Stimulated activated CD4-positive, alpha-beta T cell treated with anti-CD3 and anti-CD28 coated beads, Interleukin-1b, Interleukin-23, amount 100 ng/mL, for 1 hour (primary cell): Measurements from ENCODE around the gene CFAP46.
"Not testable (repeated sequence)": the region's sequence is repeated elsewhere in the genome, so short reads cannot be mapped to it uniquely, and the experiment has no call there.

Source experiments
- DNase-seq, 2 donors: peaks; one replicate each; pipeline ENCODE4 v3.0.0-alpha.2; 2020; ENCODE audit warnings: low read depth in 2 of 2

Gene CFAP46

GRCh38 chr10:132844069-132844809, 98.1 kb downstream of the CFAP46 start:
- DNase-seq: no peak

GRCh38 chr10:132843276-132843675, 99.1 kb downstream of the CFAP46 start:
- not testable (repeated sequence) for DNase-seq

DNA sequence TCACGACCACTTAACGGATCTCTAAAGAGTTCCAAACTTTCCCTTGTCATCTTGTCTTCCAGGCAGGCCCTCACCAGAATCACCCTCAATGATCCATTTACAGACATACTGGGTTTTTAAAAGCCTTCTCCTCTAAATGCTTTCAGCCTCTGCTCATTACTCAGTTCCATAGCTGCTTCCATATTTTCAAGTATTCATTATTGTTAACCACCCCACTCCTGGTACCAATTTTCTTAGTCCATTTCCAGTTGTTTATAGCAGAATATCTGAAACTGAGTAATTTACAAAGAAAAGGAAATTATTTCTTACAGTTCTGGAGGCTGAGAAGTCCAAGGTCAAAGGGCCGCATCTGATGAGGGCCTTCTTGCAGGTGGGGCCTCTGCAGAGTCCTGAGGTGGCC, 100.0 kb downstream of the CFAP46 start:
- DNase-seq: no peak

DNA sequence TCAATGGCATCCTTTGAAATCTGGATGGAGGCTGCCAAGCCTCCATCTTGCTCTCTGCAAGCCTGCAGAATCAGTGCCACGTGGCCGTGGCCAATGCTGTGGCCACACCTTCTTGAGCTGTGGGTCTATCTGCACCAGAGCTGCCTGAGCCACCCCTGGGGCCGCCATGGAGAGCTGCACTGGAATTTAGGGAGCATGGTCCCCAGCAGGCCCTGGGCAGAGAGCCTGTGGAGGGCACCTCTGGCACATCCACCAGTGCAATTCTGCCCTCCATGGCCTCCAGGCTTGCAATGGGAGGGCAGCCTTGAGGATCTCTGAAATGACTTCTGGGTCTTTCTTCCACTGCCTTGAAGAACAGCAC, 100.8 kb downstream of the CFAP46 start:
- DNase-seq: no peak

DNA sequence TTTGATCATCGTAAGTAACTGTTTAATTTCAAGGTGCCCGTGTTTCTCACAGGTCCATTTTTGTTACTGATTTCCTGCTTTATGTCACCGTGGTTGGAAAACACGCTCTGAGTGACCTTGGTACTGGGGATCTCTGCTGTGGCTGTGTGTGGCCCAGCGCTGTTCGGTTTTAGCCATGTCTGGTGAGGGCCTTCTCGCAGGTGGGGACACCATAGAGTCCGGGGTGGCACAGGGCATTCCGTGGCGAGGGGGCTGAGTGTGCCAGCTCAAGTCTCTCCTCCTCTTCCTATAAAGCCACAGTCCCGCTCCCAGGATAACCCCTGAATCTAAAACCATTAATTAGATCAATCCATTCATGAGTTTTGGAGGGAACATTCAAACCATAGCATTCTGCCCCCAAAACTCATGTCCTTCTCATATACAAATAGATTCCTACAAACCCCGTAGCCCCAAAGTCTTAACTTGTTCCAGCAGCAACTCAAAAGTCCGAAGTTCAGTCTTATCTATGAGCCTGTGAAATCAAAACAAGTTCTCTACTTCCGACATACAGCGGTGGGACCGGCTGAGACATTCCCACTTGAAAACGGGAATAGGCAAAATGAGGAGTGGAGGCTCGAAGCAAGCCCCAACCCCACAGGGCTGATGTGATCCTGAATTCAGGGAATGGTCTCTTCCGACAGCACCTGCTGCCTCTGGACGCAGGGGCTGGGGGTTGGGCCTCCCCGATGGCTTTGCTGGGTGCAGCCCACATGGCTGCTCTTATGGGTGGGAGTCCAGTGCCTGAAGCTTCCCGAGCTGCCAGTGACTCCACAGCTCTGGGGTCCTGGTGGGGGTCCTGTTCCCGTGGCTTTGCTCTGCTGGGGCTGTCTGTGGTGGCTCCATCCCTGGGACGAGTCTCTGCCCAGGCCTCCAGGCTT, 101.4 kb downstream of the CFAP46 start:
- DNase-seq: no peak

- no peak for DNase-seq
Measured at GRCh38 chr10:132839061-132839460, 103.3 kb downstream of the CFAP46 start.

GRCh38 chr10:132838346-132838970, 103.9 kb downstream of the CFAP46 start:
- DNase-seq: no peak

DNA sequence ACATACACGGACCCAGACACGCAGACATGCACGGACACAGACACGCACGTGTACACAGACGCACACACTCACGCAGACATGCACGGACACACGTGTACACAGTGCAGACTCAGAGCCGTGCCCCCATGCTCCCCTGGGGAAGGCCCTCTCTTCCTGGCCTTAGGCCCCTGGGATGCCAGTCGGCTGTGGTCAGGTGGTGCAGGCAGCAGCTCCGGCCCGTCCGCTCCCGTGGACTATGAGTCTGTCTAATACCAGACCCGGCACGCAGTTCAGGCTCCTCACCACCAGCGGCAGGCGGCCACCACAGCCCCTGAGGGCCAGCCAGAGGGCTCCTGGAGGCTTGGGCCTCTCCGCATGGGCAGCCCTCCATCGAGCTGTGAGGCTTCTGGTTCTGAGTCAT, 104.5 kb downstream of the CFAP46 start:
- DNase-seq: no peak

GRCh38 chr10:132836832-132837540, 105.4 kb downstream of the CFAP46 start:
- peak in 1 of 2 donors; percentile 29 for DNase-seq

- DNase-seq: no peak
Measured at GRCh38 chr10:132836248-132836831, 106.0 kb downstream of the CFAP46 start.

- no peak for DNase-seq
Measured at GRCh38 chr10:132835848-132836233, 106.5 kb downstream of the CFAP46 start.

DNA sequence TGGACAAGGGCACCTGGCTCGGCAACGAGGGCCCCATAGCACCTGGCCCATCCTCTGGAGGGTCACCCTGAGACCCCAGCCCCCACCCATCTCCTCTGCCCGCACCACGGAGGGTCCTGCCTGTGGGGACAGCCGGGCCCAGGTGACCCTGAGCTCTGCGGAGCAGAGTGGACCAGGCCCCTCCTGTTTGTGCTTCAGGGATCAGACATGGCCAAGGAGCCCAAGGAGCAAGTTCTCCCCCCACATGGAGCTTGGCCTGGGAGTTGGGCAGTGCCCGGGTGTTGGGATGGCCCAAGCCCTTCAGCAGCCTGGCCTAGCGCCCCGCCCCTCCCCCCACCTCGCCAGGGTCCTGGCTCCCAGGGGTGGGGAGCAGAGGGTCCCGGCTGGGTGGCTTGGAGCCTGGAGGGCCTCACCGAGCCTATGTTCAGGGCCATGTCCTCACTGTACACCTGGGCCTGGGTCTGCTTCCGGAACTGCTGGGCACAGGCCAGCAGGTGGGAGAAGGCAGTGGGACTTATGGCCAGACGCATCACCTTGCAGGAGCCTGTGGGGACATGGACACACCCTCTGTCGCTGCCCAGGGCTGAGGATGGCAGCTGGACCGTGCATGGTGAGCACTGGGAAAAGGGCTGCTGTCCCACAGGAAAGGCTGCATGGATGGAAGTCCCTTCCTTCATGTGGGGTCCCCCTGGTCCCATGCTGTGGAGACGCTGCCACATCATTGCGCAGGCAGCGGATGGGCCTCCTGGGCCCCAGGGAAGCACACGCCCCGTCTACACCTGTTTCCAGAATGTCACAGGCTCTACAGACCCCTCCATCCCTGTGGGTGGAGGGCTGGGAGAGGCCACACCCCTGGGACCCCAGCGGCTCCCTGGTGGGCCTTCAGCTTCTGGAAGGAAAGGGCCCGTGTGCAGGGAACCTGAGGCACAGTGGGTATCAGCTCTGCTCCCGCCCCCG, 107.2 kb downstream of the CFAP46 start:
- no peak for DNase-seq

DNA sequence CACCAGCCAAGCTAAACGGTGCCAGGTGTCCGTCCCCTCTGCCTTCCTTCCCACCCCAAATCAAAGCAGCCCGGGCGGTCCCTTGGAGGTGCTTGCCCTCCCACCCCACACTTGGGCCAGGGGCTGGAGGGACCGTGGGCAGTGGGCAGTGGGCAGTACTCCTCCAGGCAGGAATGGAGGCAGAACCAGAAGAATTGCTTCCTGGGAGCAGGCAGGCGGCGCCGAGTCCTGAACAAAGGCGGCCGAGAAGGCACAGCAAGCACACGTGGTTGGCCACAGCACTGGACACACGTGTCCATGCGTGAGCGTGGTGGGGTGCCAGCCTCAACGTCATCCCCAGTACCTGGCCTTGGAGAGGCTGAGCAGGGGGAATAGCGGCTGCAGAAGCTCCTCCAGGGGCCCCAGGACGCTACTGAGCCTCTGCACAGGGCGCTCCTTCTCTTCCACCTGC, 108.0 kb downstream of the CFAP46 start:
- DNase-seq: no peak

GRCh38 chr10:132833421-132834111, 108.8 kb downstream of the CFAP46 start:
- DNase-seq: no peak

GRCh38 chr10:132832186-132832969, 110.0 kb downstream of the CFAP46 start:
- DNase-seq: no peak

DNA sequence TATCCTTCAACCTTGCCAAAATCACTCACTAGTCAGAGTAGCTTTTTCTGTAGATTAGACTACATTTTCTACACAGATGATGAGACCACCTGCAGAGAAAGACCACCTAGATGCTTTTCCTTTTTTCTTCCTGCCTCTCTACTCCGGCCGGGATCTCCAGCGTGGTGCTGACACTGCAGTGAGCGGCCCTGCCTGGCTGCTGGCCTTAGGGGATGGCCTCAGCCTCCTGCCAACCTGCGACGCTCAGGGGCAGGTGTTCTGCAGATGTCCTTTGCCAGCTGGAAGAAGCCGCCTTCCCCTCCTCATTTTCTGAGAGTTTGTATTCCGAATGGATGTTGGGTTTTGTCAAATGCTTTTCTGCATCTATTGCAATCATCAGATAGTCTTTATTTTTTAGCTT, 113.0 kb downstream of the CFAP46 start:
- no peak for DNase-seq

GRCh38 chr10:132828681-132829080, 113.7 kb downstream of the CFAP46 start:
- DNase-seq: no peak

GRCh38 chr10:132827861-132828539, 114.4 kb downstream of the CFAP46 start:
- DNase-seq: no peak
